Stomach (tissue), 4 donors: ENCODE results near the gene WWP2.

ENCODE experiments used
- CTCF ChIP-seq, 7 experiments: fragments of 450-650 bp in 4 of 7; fragments of 200-600 bp in 3 of 7; sonication (generic) in 3 of 7; IDR thresholded peaks; one replicate each; pipeline ENCODE4 v1.5.1; 2016 to 2019; ENCODE audit warnings: antibody characterized with exemption in 7 of 7, control low read depth in 2 of 7, mild to moderate bottlenecking in 1 of 7
- EP300 ChIP-seq: sonication (generic); formaldehyde crosslinking; IDR thresholded peaks from one replicate; pipeline ENCODE4 v1.6.1; 2017; ENCODE audit warnings: antibody characterized with exemption
- POLR2A ChIP-seq, 4 donors: fragments of 450-650 bp; IDR thresholded peaks; one replicate each; pipeline ENCODE4 v1.6.1; 2016; ENCODE audit warnings: antibody characterized with exemption in 4 of 4, control low read depth in 2 of 4, mild to moderate bottlenecking in 1 of 4, moderate library complexity in 1 of 4
- POLR2AphosphoS5 ChIP-seq, 3 donors: sonication (generic); formaldehyde crosslinking; IDR thresholded peaks; one replicate each; pipeline ENCODE4 v1.6.1; 2016; ENCODE audit warnings: antibody characterized with exemption in 3 of 3

DNA sequence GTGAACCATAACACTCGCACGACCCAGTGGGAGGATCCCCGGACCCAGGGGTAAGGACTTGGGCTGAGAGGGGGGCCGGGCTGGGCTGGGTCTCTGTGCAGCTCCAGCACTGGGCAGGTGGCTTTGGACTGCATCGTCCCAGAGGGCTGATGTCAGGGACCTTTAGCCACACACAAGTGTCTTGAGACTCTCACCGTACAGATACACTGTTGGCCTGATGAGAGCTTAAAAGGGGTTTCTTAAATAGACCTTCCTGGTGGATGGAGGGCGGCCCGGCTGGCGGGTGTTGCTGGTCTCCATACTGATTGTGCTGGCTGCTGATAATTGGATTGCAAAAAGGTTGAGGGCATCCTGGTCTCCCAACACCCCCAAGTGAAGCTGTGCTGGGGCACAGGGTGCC is 167.3 kb downstream of the WWP2 start:
- TF ChIP-seq CTCF (IDR thresholded peaks at IDR 0.05) (no peak), POLR2AphosphoS5 (IDR thresholded peaks at IDR 0.05) (no peak), EP300 (no peak), POLR2A (IDR thresholded peaks at IDR 0.05) (no peak)
